Kidney (tissue), 14 donors: Measurements from ENCODE around the gene SHF. TPM values are rescaled to one million over a fixed set of nuclear protein-coding genes. Genes with fewer than 3 reads are reported as not detected.
A peak's percentile ranks its signal among the peaks of the same experiment; 100 is the strongest.

Source experiments
- DNase-seq, 5 donors: peaks; one replicate each; pipeline ENCODE4 v3.0.0-alpha.2; 2013 to 2020
- FAIRE-seq: peaks from 2 replicates; lab custom pipeline; 2012; peaks lifted over from hg19 to GRCh38; lab: Jason Lieb, UNC
- H3K27ac ChIP-seq, 2 donors: one replicate each; pipeline ENCODE4 v1.7.0; 2013; ENCODE audit warnings: low read depth in 2 of 2, low read length in 2 of 2, inconsistent platforms in 1 of 2
- H3K27me3 ChIP-seq: one replicate; pipeline ENCODE4 v1.7.1; 2013; ENCODE audit warnings: low read length, inconsistent platforms; ENCODE audit not compliant: control insufficient read depth, insufficient read depth
- H3K36me3 ChIP-seq, 3 donors: one replicate each; pipeline versions ENCODE4 v1.7.0 to v1.7.1; 2013; ENCODE audit warnings: low read length in 3 of 3, control low read depth in 1 of 3, inconsistent platforms in 1 of 3; ENCODE audit not compliant: insufficient read depth in 3 of 3, control insufficient read depth in 2 of 3
- H3K4me1 ChIP-seq, 3 donors: one replicate each; pipeline versions ENCODE4 v1.7.0 to v1.7.1; 2013; ENCODE audit warnings: low read length in 3 of 3, inconsistent platforms in 1 of 3, low read depth in 1 of 3; ENCODE audit not compliant: control insufficient read depth in 2 of 3, insufficient read depth in 2 of 3
- H3K4me3 ChIP-seq, 3 donors: one replicate each; pipeline versions ENCODE4 v1.7.0 to v1.8.1; 2013; ENCODE audit warnings: low read length in 3 of 3, control low read depth in 1 of 3, inconsistent platforms in 1 of 3
- H3K9ac ChIP-seq, 3 donors: one replicate each; pipeline versions ENCODE4 v1.7.0 to v1.7.1; 2013; ENCODE audit warnings: low read length in 3 of 3, control low read depth in 1 of 3, inconsistent platforms in 1 of 3
- H3K9me3 ChIP-seq, 3 donors: one replicate each; pipeline versions ENCODE4 v1.7.0 to v1.7.1; 2013; ENCODE audit warnings: low read length in 3 of 3, control low read depth in 1 of 3, inconsistent platforms in 1 of 3; ENCODE audit not compliant: control insufficient read depth in 2 of 3, insufficient read depth in 1 of 3
- CTCF ChIP-seq: IDR thresholded peaks from 3 replicates; pipeline ENCODE4 v1.5.1; 2012; ENCODE audit warnings: mild to moderate bottlenecking, moderate library complexity, borderline replicate concordance; ENCODE audit not compliant: insufficient read depth; ENCODE audit errors: extremely low read depth
- intact Hi-C: fragments of 100-400 bp; cut with DNase I; formaldehyde crosslinking; loops from one replicate; pipeline ENCODE4 v1.11.1; 2022
- polyA plus RNA-seq: library from polyadenylated mRNA; stranded (reverse); fragments of 350-450 nt; fragmentation: Illumina TruSeq; extraction: RNeasy Lipid Tissue Mini Kit (QIAGEN cat#74804); gene quantifications from one replicate; pipeline ENCODE4 v1.2.3, GENCODE V29; 2014; ENCODE audit warnings: low read depth, low replicate concordance; ENCODE audit not compliant: insufficient read depth
- total RNA-seq: library from RNA; stranded (reverse); fragmentation: NEBNext Ultra II Directional; extraction: Animal tissue kit (Norgen Biotek cat#: 25700); gene quantifications from one replicate; pipeline ENCODE4 v1.2.1, GENCODE V29; 2021
- donor health status: control.
- donor health status: control.
- donor health status: control.
- donor health status: control.
- donor health status: control.
- donor health status: DM: yes; HTN: yes; CAD: no.
- donor health status: Normal renal cell carcinoma (clear cell type).

SHF gene
- total and polyA plus RNA-seq, 2 donors from 2014 or later = 5.2 to 7.7 TPM

- Histone ChIP-seq H3K9ac (no peak overlapping the region), H3K4me1 (peaks cover 0 to 14% (median 0%) of the 10 kb centered on the region in 3 donors), H3K27me3 (peaks cover 24% of the 10 kb centered on the region), H3K36me3 (no peaks in the 10 kb centered on the region), H3K27ac (no peak overlapping the region), H3K4me3 (no peak overlapping the region), H3K9me3 (no peaks in the 10 kb centered on the region)
- DNase-seq = peak in 1 of 5 donors; percentile 45
- intact Hi-C loops = no loop called here
- FAIRE-seq = no peak
- TF ChIP-seq CTCF = no peak
These were observed 67.4 kb downstream of the SHF start for GRCh38 chr15:45120081-45120972.

GRCh38 chr15:45118996-45119395 lies 68.8 kb downstream of the SHF start:
- Histone ChIP-seq H3K36me3 (no peaks in the 10 kb centered on the region), H3K4me3 (no peak overlapping the region), H3K9ac (no peak overlapping the region), H3K9me3 (no peaks in the 10 kb centered on the region), H3K4me1 (peaks cover 0 to 22% (median 0%) of the 10 kb centered on the region in 3 donors), H3K27me3 (peaks cover 36% of the 10 kb centered on the region), H3K27ac (no peak overlapping the region)
- no peak for FAIRE-seq
- DNase-seq = peak in 1 of 5 donors; percentile 24
- TF ChIP-seq CTCF = no peak
- intact Hi-C loops = no loop called here

GRCh38 chr15:45118131-45118588 lies 69.6 kb downstream of the SHF start:
- Histone ChIP-seq H3K27ac (no peak overlapping the region), H3K4me3 (peak overlapping the region in 2 of 3 donors; percentile 9 to 34), H3K9me3 (no peaks in the 10 kb centered on the region), H3K9ac (no peak overlapping the region), H3K27me3 (peaks cover 44% of the 10 kb centered on the region), H3K36me3 (no peaks in the 10 kb centered on the region), H3K4me1 (peaks cover 0 to 25% (median 0%) of the 10 kb centered on the region in 3 donors)
- intact Hi-C loops = no loop called here
- TF ChIP-seq CTCF = peak; percentile 96
- DNase-seq (peak; percentile 89 to 97 (median 95)), FAIRE-seq (peak; percentile 92)
